Measurements from ENCODE around the gene ARMC9. TPM values are rescaled to one million over a fixed set of nuclear protein-coding genes. Genes with fewer than 3 reads are reported as not detected.
A peak's percentile ranks its signal among the peaks of the same experiment; 100 is the strongest.

Gene ARMC9
- total and polyA plus RNA-seq, 2 of the 13 experiments (the other 11 are each of a cell fraction or from before 2014, with no cell fraction given) = 9.1 to 12.8 TPM

DNA sequence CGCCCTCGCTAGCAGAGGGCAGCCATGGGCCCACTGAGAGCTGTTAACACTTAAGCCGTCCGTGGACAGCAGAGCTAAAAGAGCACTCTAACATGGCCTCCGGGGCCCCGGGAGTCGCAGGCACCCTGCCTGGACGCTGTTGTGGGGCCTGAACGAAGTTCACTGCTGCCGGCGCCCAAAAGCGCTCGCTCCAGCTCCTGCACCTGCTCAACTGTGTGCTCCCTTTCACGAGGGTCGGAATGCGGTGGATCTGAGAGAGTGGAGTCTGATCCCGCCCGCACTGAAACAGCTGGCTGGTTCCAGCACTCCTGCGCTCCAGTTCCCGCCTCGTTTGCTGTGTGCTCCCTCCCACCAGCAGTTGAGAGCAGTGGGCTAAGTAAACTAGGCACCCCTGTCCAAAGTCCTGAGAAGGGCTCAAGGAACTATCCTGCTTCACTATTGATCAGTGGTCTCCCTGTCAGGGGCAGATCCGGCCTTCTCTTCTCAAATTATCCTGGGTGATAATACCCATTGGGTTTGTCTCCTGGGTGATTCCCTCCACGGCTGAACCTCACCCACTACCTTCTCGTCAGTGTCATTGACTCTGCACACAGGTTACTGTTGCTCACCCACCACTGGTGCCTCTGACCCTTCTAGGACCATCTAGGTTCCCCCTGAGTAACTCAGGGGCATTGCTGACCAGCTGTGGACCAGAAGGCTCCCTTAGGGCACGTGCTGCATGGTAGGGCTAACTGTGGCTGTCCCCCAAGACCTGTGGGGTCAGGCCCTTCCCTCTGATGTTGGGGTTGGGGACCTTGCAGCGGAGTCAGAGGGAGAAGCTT is 220.6 kb downstream of the ARMC9 start (continued):
- TF ChIP-seq, protein P1, sequence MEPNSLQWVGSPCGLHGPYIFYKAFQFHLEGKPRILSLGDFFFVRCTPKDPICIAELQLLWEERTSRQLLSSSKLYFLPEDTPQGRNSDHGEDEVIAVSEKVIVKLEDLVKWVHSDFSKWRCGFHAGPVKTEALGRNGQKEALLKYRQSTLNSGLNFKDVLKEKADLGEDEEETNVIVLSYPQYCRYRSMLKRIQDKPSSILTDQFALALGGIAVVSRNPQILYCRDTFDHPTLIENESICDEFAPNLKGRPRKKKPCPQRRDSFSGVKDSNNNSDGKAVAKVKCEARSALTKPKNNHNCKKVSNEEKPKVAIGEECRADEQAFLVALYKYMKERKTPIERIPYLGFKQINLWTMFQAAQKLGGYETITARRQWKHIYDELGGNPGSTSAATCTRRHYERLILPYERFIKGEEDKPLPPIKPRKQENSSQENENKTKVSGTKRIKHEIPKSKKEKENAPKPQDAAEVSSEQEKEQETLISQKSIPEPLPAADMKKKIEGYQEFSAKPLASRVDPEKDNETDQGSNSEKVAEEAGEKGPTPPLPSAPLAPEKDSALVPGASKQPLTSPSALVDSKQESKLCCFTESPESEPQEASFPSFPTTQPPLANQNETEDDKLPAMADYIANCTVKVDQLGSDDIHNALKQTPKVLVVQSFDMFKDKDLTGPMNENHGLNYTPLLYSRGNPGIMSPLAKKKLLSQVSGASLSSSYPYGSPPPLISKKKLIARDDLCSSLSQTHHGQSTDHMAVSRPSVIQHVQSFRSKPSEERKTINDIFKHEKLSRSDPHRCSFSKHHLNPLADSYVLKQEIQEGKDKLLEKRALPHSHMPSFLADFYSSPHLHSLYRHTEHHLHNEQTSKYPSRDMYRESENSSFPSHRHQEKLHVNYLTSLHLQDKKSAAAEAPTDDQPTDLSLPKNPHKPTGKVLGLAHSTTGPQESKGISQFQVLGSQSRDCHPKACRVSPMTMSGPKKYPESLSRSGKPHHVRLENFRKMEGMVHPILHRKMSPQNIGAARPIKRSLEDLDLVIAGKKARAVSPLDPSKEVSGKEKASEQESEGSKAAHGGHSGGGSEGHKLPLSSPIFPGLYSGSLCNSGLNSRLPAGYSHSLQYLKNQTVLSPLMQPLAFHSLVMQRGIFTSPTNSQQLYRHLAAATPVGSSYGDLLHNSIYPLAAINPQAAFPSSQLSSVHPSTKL (CRISPR knock-in tag; IDR thresholded peaks at IDR 0.05) = 0 out of 2 replicates have a peak, but pooled peaks have one; percentile 17
- TF ChIP-seq SOX5 (CRISPR knock-in tag; IDR thresholded peaks at IDR 0.05; ENCODE audit: borderline replicate concordance) (no peak), ZNF510 (CRISPR knock-in tag; IDR thresholded peaks at IDR 0.05; ENCODE audit: low read depth) (no peak), ZNF75D (CRISPR knock-in tag; IDR thresholded peaks at IDR 0.05; ENCODE audit: borderline replicate concordance) (no peak), ZNF329 (CRISPR knock-in tag; IDR thresholded peaks at IDR 0.05; ENCODE audit: low read depth) (no peak), ZNF546 (CRISPR knock-in tag; conservative IDR thresholded peaks at IDR 0.05) (no peak), GZF1 (CRISPR knock-in tag; IDR thresholded peaks at IDR 0.05) (no peak), NCOA2 (CRISPR knock-in tag; IDR thresholded peaks at IDR 0.05) (no peak), ZNF383 (CRISPR knock-in tag; IDR thresholded peaks at IDR 0.05; ENCODE audit: borderline replicate concordance) (no peak), ZNF782 (CRISPR knock-in tag; IDR thresholded peaks at IDR 0.05; ENCODE audit: borderline replicate concordance) (no peak), PAWR (CRISPR knock-in tag; IDR thresholded peaks at IDR 0.05; ENCODE audit: borderline replicate concordance) (no peak), ZNF572 (CRISPR knock-in tag; IDR thresholded peaks at IDR 0.05) (peak; percentile 30; the same call in 1 of the 2 replicates)
- TF ChIP-seq, protein P2, sequence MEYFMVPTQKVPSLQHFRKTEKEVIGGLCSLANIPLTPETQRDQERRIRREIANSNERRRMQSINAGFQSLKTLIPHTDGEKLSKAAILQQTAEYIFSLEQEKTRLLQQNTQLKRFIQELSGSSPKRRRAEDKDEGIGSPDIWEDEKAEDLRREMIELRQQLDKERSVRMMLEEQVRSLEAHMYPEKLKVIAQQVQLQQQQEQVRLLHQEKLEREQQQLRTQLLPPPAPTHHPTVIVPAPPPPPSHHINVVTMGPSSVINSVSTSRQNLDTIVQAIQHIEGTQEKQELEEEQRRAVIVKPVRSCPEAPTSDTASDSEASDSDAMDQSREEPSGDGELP (IDR thresholded peaks at IDR 0.05; ENCODE audit: borderline replicate concordance, low read depth) = peak; percentile 82; the same call in 1 of the 2 replicates
- TF ChIP-seq, protein P3, sequence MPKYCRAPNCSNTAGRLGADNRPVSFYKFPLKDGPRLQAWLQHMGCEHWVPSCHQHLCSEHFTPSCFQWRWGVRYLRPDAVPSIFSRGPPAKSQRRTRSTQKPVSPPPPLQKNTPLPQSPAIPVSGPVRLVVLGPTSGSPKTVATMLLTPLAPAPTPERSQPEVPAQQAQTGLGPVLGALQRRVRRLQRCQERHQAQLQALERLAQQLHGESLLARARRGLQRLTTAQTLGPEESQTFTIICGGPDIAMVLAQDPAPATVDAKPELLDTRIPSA (CRISPR knock-in tag; IDR thresholded peaks at IDR 0.05; ENCODE audit: borderline replicate concordance) = no peak
- TF ChIP-seq, protein P4, sequence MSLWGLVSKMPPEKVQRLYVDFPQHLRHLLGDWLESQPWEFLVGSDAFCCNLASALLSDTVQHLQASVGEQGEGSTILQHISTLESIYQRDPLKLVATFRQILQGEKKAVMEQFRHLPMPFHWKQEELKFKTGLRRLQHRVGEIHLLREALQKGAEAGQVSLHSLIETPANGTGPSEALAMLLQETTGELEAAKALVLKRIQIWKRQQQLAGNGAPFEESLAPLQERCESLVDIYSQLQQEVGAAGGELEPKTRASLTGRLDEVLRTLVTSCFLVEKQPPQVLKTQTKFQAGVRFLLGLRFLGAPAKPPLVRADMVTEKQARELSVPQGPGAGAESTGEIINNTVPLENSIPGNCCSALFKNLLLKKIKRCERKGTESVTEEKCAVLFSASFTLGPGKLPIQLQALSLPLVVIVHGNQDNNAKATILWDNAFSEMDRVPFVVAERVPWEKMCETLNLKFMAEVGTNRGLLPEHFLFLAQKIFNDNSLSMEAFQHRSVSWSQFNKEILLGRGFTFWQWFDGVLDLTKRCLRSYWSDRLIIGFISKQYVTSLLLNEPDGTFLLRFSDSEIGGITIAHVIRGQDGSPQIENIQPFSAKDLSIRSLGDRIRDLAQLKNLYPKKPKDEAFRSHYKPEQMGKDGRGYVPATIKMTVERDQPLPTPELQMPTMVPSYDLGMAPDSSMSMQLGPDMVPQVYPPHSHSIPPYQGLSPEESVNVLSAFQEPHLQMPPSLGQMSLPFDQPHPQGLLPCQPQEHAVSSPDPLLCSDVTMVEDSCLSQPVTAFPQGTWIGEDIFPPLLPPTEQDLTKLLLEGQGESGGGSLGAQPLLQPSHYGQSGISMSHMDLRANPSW (CRISPR knock-in tag; IDR thresholded peaks at IDR 0.05; ENCODE audit: borderline replicate concordance) = no peak
- TF ChIP-seq, protein P5, sequence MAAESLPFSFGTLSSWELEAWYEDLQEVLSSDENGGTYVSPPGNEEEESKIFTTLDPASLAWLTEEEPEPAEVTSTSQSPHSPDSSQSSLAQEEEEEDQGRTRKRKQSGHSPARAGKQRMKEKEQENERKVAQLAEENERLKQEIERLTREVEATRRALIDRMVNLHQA (CRISPR knock-in tag; IDR thresholded peaks at IDR 0.05) = no peak
- TF ChIP-seq, protein P6, sequence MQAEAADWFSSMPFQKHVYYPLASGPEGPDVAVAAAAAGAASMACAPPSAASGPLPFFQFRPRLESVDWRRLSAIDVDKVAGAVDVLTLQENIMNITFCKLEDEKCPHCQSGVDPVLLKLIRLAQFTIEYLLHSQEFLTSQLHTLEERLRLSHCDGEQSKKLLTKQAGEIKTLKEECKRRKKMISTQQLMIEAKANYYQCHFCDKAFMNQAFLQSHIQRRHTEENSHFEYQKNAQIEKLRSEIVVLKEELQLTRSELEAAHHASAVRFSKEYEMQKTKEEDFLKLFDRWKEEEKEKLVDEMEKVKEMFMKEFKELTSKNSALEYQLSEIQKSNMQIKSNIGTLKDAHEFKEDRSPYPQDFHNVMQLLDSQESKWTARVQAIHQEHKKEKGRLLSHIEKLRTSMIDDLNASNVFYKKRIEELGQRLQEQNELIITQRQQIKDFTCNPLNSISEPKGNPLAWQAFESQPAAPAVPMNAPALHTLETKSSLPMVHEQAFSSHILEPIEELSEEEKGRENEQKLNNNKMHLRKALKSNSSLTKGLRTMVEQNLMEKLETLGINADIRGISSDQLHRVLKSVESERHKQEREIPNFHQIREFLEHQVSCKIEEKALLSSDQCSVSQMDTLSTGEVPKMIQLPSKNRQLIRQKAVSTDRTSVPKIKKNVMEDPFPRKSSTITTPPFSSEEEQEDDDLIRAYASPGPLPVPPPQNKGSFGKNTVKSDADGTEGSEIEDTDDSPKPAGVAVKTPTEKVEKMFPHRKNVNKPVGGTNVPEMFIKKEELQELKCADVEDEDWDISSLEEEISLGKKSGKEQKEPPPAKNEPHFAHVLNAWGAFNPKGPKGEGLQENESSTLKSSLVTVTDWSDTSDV (CRISPR knock-in tag; IDR thresholded peaks at IDR 0.05) = no peak

Measured in HepG2 (cell line).